ENCODE measurements around the gene SSUH2. TPM values are rescaled to one million over a fixed set of nuclear protein-coding genes. Genes with fewer than 3 reads are reported as not detected.

SSUH2 gene
- total and polyA plus RNA-seq, 4 donors = 0.17 to 2.1 (median 0.24) TPM

GRCh38 chr3:8647137-8647985, 2.8 kb upstream of the SSUH2 start:
- DNase-seq (ENCODE audit: low spot score) = no peak
- H3K4me1 ChIP-seq (ENCODE audit: control insufficient read depth in 4 of 4, insufficient read depth in 4 of 4, low read length in 3 of 4) = no peaks in the 10 kb centered on the region
- TF ChIP-seq HNF4A (conservative IDR thresholded peaks at IDR 0.05) = no peak

GRCh38 chr3:8646313-8646938, 1.8 kb upstream of the SSUH2 start:
- Histone ChIP-seq H3K4me1 (ENCODE audit: control insufficient read depth in 4 of 4, insufficient read depth in 4 of 4, low read length in 3 of 4) (no peaks in the 10 kb centered on the region), H3K9me3 (ENCODE audit: control insufficient read depth in 4 of 4, low read length in 3 of 4) (no peaks in the 10 kb centered on the region), H3K36me3 (ENCODE audit: control insufficient read depth in 4 of 4, insufficient read depth in 3 of 4, low read depth in 1 of 4, low read length in 3 of 4) (no peaks in the 10 kb centered on the region), H3K4me3 (ENCODE audit: low read depth in 1 of 3, low read length in 3 of 3) (no peak overlapping the region), H3K27me3 (ENCODE audit: control insufficient read depth in 4 of 4, insufficient read depth in 4 of 4, low read length in 3 of 4) (peaks cover 0 to 6% (median 0%) of the 10 kb centered on the region in 4 donors), H3K9ac (ENCODE audit: low read depth in 1 of 2, low read length in 2 of 2) (no peak overlapping the region), H3K27ac (ENCODE audit: low read depth in 1 of 2, low read length in 2 of 2) (no peak overlapping the region)
- DNase-seq (ENCODE audit: low spot score) = no peak
- 84% methylated on average over 14 of the region's 14 CpGs for WGBS
- TF ChIP-seq GABPA (IDR thresholded peaks at IDR 0.05 in 1 of 2, conservative IDR thresholded peaks at IDR 0.05 in 1 of 2) (no peak), HNF4G (IDR thresholded peaks at IDR 0.05) (no peak)

More at GRCh38 chr3:8647137-8647985, 2.8 kb upstream of the SSUH2 start:
- H3K27ac ChIP-seq (ENCODE audit: low read depth in 1 of 2, low read length in 2 of 2) = no peak overlapping the region
- H3K4me3 ChIP-seq (ENCODE audit: low read depth in 1 of 3, low read length in 3 of 3) = no peak overlapping the region
- peaks cover 0 to 6% (median 0%) of the 10 kb centered on the region in 4 donors for H3K27me3 ChIP-seq (ENCODE audit: control insufficient read depth in 4 of 4, insufficient read depth in 4 of 4, low read length in 3 of 4)
- H3K9ac ChIP-seq (ENCODE audit: low read depth in 1 of 2, low read length in 2 of 2) = no peak overlapping the region
- 79% methylated on average over 12 of the region's 12 CpGs for WGBS
- H3K36me3 ChIP-seq (ENCODE audit: control insufficient read depth in 4 of 4, insufficient read depth in 3 of 4, low read depth in 1 of 4, low read length in 3 of 4) = no peaks in the 10 kb centered on the region
- no peaks in the 10 kb centered on the region for H3K9me3 ChIP-seq (ENCODE audit: control insufficient read depth in 4 of 4, low read length in 3 of 4)

- no peak for TF ChIP-seq RXRA (IDR thresholded peaks at IDR 0.05)
- no peak for TF ChIP-seq ATF3 (IDR thresholded peaks at IDR 0.05)
- TF ChIP-seq FOXA2 (IDR thresholded peaks at IDR 0.05) = no peak
- Histone ChIP-seq H3K9me3 (ENCODE audit: control insufficient read depth in 4 of 4, low read length in 3 of 4) (no peaks in the 10 kb centered on the region), H3K9ac (ENCODE audit: low read depth in 1 of 2, low read length in 2 of 2) (no peak overlapping the region), H3K4me1 (ENCODE audit: control insufficient read depth in 4 of 4, insufficient read depth in 4 of 4, low read length in 3 of 4) (no peaks in the 10 kb centered on the region), H3K36me3 (ENCODE audit: control insufficient read depth in 4 of 4, insufficient read depth in 3 of 4, low read depth in 1 of 4, low read length in 3 of 4) (no peaks in the 10 kb centered on the region), H3K27me3 (ENCODE audit: control insufficient read depth in 4 of 4, insufficient read depth in 4 of 4, low read length in 3 of 4) (peaks cover 0 to 6% (median 0%) of the 10 kb centered on the region in 4 donors), H3K4me3 (ENCODE audit: low read depth in 1 of 3, low read length in 3 of 3) (no peak overlapping the region), H3K27ac (ENCODE audit: low read depth in 1 of 2, low read length in 2 of 2) (no peak overlapping the region)
- WGBS = 80% methylated on average over 6 of the region's 6 CpGs
- no peak for DNase-seq (ENCODE audit: low spot score)
Observed at GRCh38 chr3:8645712-8646111, 1.1 kb upstream of the SSUH2 start.

GRCh38 chr3:8643693-8644365, 769 bp downstream of the SSUH2 start:
- Histone ChIP-seq H3K27me3 (ENCODE audit: control insufficient read depth in 4 of 4, insufficient read depth in 4 of 4, low read length in 3 of 4) (no peaks in the 10 kb centered on the region), H3K4me3 (ENCODE audit: low read depth in 1 of 3, low read length in 3 of 3) (no peak overlapping the region), H3K9ac (ENCODE audit: low read depth in 1 of 2, low read length in 2 of 2) (no peak overlapping the region), H3K9me3 (ENCODE audit: control insufficient read depth in 4 of 4, low read length in 3 of 4) (no peaks in the 10 kb centered on the region), H3K36me3 (ENCODE audit: control insufficient read depth in 4 of 4, insufficient read depth in 3 of 4, low read depth in 1 of 4, low read length in 3 of 4) (no peaks in the 10 kb centered on the region), H3K27ac (ENCODE audit: low read depth in 1 of 2, low read length in 2 of 2) (no peak overlapping the region), H3K4me1 (ENCODE audit: control insufficient read depth in 4 of 4, insufficient read depth in 4 of 4, low read length in 3 of 4) (no peaks in the 10 kb centered on the region)
- DNase-seq (ENCODE audit: low spot score) = no peak
- 64% methylated on average over 10 of the region's 10 CpGs for WGBS
- TF ChIP-seq ZBTB33 (IDR thresholded peaks at IDR 0.05) (no peak), REST (IDR thresholded peaks at IDR 0.05) (no peak), FOXA2 (IDR thresholded peaks at IDR 0.05) (no peak), ATF3 (IDR thresholded peaks at IDR 0.05) (no peak), NR2F2 (IDR thresholded peaks at IDR 0.05) (no peak), HNF4G (IDR thresholded peaks at IDR 0.05) (no peak), GABPA (IDR thresholded peaks at IDR 0.05 in 1 of 2, conservative IDR thresholded peaks at IDR 0.05 in 1 of 2) (no peak), RAD21 (IDR thresholded peaks at IDR 0.05) (no peak), CTCF (IDR thresholded peaks at IDR 0.05; ENCODE audit: low read depth, low read length, missing input control) (no peak)
